WTC11 (cell line): ENCODE results near the gene PPM1L. TPM values are rescaled to one million over a fixed set of nuclear protein-coding genes. Genes with fewer than 3 reads are reported as not detected.

ENCODE experiments used
- ATAC-seq: fragments of 200-7000 bp; cut with Tn5 transposase; 2 replicates; pipeline ENCODE4 v1.10.0; 2021; ENCODE audit warnings: mild to moderate bottlenecking, moderate library complexity
- CTCF ChIA-PET: fragments of 300-600 bp; sonication (Branson Sonifier 250); formaldehyde crosslinking; loops from one replicate; lab custom pipeline; 2021; ENCODE audit warnings: antibody characterized with exemption; lab: Charles Lee
- POLR2A ChIA-PET: fragments of 350-600 bp; sonication (Branson Sonifier 250); formaldehyde crosslinking; loops from one replicate; lab custom pipeline; 2021; ENCODE audit warnings: antibody characterized with exemption; lab: Charles Lee
- DNase-seq: peaks from one replicate; pipeline ENCODE4 v3.0.0; 2021; ENCODE audit warnings: low spot score
- H3K27ac Mint-ChIP-seq: 2 replicates; pipeline ENCODE4 v1.8.0; 2021; ENCODE audit warnings: mixed read lengths
- H3K27me3 Mint-ChIP-seq: 2 replicates; pipeline ENCODE4 v1.8.0; 2021; ENCODE audit warnings: low read depth, mild to moderate bottlenecking, moderate library complexity, mixed read lengths
- H3K36me3 Mint-ChIP-seq: 2 replicates; pipeline ENCODE4 v1.8.0; 2021; ENCODE audit warnings: mixed read lengths
- H3K4me1 Mint-ChIP-seq: 2 replicates; pipeline ENCODE4 v1.8.0; 2022; ENCODE audit warnings: mixed read lengths
- H3K4me3 Mint-ChIP-seq: 2 replicates; pipeline ENCODE4 v1.8.0; 2021; ENCODE audit warnings: mild to moderate bottlenecking, moderate library complexity, mixed read lengths
- H3K9me3 Mint-ChIP-seq: 2 replicates; pipeline ENCODE4 v1.8.0; 2021; ENCODE audit warnings: mixed read lengths
- CREB1 ChIP-seq: sonication (generic); formaldehyde crosslinking; IDR thresholded peaks from 2 replicates; pipeline ENCODE4 v1.8.0; 2023; ENCODE audit warnings: mild to moderate bottlenecking, missing genetic modification reagents
- ERG ChIP-seq: fragments of 250-450 bp; sonication (Bioruptor Pico); IDR thresholded peaks from 2 replicates; pipeline ENCODE4 v1.8.0; 2021; ENCODE audit warnings: mild to moderate bottlenecking
- ESRRA ChIP-seq: sonication (generic); formaldehyde crosslinking; IDR thresholded peaks from 2 replicates; pipeline ENCODE4 v1.8.1; 2022; ENCODE audit warnings: mild to moderate bottlenecking, missing genetic modification reagents, borderline replicate concordance
- FOXK1 ChIP-seq: sonication (generic); formaldehyde crosslinking; IDR thresholded peaks from 2 replicates; pipeline ENCODE4 v1.8.0; 2022; ENCODE audit warnings: mild to moderate bottlenecking, moderate library complexity, missing genetic modification reagents
- MXD4 ChIP-seq: fragments of 250-450 bp; sonication (Bioruptor Pico); IDR thresholded peaks from 2 replicates; pipeline ENCODE4 v1.8.0; 2021; ENCODE audit warnings: mild to moderate bottlenecking, moderate library complexity, borderline replicate concordance
- SOX15 ChIP-seq: fragments of 250-450 bp; sonication (Bioruptor Pico); IDR thresholded peaks from 2 replicates; pipeline ENCODE4 v1.9.0; 2021; ENCODE audit warnings: mild to moderate bottlenecking
- SP1 ChIP-seq: sonication (generic); formaldehyde crosslinking; conservative IDR thresholded peaks from 2 replicates; pipeline ENCODE4 v1.8.1; 2022; ENCODE audit warnings: missing genetic modification reagents
- TCF7 ChIP-seq: sonication (generic); formaldehyde crosslinking; IDR thresholded peaks from 2 replicates; pipeline ENCODE4 v1.8.0; 2022; ENCODE audit warnings: mild to moderate bottlenecking, low read depth, missing genetic modification reagents, moderate library complexity
- ZNF121 ChIP-seq: sonication (generic); formaldehyde crosslinking; IDR thresholded peaks from 2 replicates; pipeline ENCODE4 v1.8.0; 2023; ENCODE audit warnings: missing genetic modification reagents
- ZNF396 ChIP-seq: fragments of 250-450 bp; sonication (Bioruptor Pico); IDR thresholded peaks from 2 replicates; pipeline ENCODE4 v1.8.0; 2021; ENCODE audit warnings: mild to moderate bottlenecking, moderate library complexity, borderline replicate concordance
- ZNF512 ChIP-seq: sonication (generic); formaldehyde crosslinking; IDR thresholded peaks from 2 replicates; pipeline ENCODE4 v1.8.1; 2022; ENCODE audit warnings: missing genetic modification reagents, borderline replicate concordance
- total RNA-seq: library from RNA; stranded (reverse); gene quantifications from 3 replicates; pipeline ENCODE4 v1.2.3, GENCODE V29; 2021
- TF ChIP-seq, protein P1 (sequence below): sonication (generic); formaldehyde crosslinking; IDR thresholded peaks from 2 replicates; pipeline ENCODE4 v1.8.1; 2023; ENCODE audit warnings: mild to moderate bottlenecking, missing genetic modification reagents, borderline replicate concordance
- TF ChIP-seq, protein P2 (sequence below): fragments of 250-450 bp; sonication (Bioruptor Pico); IDR thresholded peaks from 2 replicates; pipeline ENCODE4 v2.1.2; 2022; ENCODE audit warnings: mild to moderate bottlenecking, moderate library complexity
- TF ChIP-seq, protein P3 (sequence below): sonication (generic); formaldehyde crosslinking; IDR thresholded peaks from 2 replicates; pipeline ENCODE4 v1.8.1; 2022; ENCODE audit warnings: mild to moderate bottlenecking, missing genetic modification reagents, moderate library complexity, borderline replicate concordance
- TF ChIP-seq, protein P4 (sequence below): sonication (generic); formaldehyde crosslinking; IDR thresholded peaks from 2 replicates; pipeline ENCODE4 v1.8.1; 2023; ENCODE audit warnings: mild to moderate bottlenecking, missing genetic modification reagents, moderate library complexity
- TF ChIP-seq, protein P5 (sequence below): sonication (generic); formaldehyde crosslinking; IDR thresholded peaks from 2 replicates; pipeline ENCODE4 v1.8.0; 2023; ENCODE audit warnings: mild to moderate bottlenecking, missing genetic modification reagents
- TF ChIP-seq, protein P6 (sequence below): sonication (generic); formaldehyde crosslinking; IDR thresholded peaks from 2 replicates; pipeline ENCODE4 v1.8.1; 2023; ENCODE audit warnings: mild to moderate bottlenecking, missing genetic modification reagents

The PPM1L gene
- total RNA-seq, 1 experiment from 2014 or later = 18.1 TPM

DNA sequence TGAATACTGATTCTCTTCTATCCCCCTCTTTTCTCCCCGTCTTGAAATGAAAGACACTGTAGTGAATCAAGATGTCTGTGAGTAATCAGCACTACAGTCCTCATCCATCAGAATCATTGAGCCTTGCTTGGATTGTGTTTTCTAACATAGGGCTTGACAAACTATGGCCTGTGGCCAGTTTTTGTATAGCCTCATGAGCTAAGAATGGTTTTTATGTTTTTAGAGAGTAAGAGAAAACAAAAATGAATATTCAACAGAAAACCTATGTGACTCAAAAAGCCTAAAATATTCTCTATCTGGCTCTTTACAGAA, 55.2 kb downstream of the PPM1L start (continued):
- TF ChIP-seq, protein P1, sequence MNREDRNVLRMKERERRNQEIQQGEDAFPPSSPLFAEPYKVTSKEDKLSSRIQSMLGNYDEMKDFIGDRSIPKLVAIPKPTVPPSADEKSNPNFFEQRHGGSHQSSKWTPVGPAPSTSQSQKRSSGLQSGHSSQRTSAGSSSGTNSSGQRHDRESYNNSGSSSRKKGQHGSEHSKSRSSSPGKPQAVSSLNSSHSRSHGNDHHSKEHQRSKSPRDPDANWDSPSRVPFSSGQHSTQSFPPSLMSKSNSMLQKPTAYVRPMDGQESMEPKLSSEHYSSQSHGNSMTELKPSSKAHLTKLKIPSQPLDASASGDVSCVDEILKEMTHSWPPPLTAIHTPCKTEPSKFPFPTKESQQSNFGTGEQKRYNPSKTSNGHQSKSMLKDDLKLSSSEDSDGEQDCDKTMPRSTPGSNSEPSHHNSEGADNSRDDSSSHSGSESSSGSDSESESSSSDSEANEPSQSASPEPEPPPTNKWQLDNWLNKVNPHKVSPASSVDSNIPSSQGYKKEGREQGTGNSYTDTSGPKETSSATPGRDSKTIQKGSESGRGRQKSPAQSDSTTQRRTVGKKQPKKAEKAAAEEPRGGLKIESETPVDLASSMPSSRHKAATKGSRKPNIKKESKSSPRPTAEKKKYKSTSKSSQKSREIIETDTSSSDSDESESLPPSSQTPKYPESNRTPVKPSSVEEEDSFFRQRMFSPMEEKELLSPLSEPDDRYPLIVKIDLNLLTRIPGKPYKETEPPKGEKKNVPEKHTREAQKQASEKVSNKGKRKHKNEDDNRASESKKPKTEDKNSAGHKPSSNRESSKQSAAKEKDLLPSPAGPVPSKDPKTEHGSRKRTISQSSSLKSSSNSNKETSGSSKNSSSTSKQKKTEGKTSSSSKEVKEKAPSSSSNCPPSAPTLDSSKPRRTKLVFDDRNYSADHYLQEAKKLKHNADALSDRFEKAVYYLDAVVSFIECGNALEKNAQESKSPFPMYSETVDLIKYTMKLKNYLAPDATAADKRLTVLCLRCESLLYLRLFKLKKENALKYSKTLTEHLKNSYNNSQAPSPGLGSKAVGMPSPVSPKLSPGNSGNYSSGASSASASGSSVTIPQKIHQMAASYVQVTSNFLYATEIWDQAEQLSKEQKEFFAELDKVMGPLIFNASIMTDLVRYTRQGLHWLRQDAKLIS (CRISPR knock-in tag) = no peak
- TF ChIP-seq, protein P2, sequence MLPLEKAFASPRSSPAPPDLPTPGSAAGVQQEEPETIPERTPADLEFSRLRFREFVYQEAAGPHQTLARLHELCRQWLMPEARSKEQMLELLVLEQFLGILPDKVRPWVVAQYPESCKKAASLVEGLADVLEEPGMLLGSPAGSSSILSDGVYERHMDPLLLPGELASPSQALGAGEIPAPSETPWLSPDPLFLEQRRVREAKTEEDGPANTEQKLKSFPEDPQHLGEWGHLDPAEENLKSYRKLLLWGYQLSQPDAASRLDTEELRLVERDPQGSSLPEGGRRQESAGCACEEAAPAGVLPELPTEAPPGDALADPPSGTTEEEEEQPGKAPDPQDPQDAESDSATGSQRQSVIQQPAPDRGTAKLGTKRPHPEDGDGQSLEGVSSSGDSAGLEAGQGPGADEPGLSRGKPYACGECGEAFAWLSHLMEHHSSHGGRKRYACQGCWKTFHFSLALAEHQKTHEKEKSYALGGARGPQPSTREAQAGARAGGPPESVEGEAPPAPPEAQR (CRISPR knock-in tag) = no peak
- TF ChIP-seq FOXK1 (CRISPR knock-in tag) (no peak), ZNF512 (CRISPR knock-in tag) (no peak), CREB1 (CRISPR knock-in tag) (no peak)
- TF ChIP-seq, protein P3, sequence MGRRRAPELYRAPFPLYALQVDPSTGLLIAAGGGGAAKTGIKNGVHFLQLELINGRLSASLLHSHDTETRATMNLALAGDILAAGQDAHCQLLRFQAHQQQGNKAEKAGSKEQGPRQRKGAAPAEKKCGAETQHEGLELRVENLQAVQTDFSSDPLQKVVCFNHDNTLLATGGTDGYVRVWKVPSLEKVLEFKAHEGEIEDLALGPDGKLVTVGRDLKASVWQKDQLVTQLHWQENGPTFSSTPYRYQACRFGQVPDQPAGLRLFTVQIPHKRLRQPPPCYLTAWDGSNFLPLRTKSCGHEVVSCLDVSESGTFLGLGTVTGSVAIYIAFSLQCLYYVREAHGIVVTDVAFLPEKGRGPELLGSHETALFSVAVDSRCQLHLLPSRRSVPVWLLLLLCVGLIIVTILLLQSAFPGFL (CRISPR knock-in tag) = no peak

DNA sequence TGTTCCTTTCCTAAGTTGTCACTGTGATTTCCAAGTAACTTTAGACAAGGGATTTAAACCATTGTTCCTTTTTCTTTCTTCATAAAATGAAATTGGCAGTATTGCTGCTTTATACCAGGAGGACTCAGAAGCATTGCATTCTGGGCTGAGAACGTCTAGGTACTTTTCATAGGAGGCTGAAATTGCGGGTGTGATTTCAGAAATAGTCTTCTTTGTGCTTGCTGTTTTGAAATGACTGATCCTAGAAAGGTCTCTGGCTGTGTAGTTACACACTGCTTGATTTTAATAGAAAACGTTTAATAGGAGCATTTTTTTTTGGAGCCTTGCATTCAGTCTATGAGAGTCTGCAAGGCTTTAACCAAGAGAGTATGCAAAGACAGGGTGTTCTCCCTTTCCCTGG, 56.3 kb downstream of the PPM1L start:
- ATAC-seq = no peak
- Mint-ChIP-seq H3K4me1 (peaks cover 23% of the 10 kb centered on the region), H3K36me3 (no peaks in the 10 kb centered on the region), H3K4me3 (no peak overlapping the region), H3K9me3 (no peaks in the 10 kb centered on the region), H3K27me3 (no peaks in the 10 kb centered on the region; the same call in 1 of the 2 replicates), H3K27ac (no peak overlapping the region)
- POLR2A ChIA-PET = no interaction called here
- no peak for DNase-seq
- CTCF ChIA-PET = no interaction called here
- TF ChIP-seq SP1 (CRISPR knock-in tag) (no peak), ESRRA (CRISPR knock-in tag) (no peak), ZNF396 (no peak), MXD4 (CRISPR knock-in tag) (no peak), TCF7 (CRISPR knock-in tag) (no peak), ERG (CRISPR knock-in tag) (no peak), SOX15 (no peak), ZNF121 (no peak)
- TF ChIP-seq, protein P4, sequence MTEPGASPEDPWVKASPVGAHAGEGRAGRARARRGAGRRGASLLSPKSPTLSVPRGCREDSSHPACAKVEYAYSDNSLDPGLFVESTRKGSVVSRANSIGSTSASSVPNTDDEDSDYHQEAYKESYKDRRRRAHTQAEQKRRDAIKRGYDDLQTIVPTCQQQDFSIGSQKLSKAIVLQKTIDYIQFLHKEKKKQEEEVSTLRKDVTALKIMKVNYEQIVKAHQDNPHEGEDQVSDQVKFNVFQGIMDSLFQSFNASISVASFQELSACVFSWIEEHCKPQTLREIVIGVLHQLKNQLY (CRISPR knock-in tag) = no peak
- TF ChIP-seq, protein P5, sequence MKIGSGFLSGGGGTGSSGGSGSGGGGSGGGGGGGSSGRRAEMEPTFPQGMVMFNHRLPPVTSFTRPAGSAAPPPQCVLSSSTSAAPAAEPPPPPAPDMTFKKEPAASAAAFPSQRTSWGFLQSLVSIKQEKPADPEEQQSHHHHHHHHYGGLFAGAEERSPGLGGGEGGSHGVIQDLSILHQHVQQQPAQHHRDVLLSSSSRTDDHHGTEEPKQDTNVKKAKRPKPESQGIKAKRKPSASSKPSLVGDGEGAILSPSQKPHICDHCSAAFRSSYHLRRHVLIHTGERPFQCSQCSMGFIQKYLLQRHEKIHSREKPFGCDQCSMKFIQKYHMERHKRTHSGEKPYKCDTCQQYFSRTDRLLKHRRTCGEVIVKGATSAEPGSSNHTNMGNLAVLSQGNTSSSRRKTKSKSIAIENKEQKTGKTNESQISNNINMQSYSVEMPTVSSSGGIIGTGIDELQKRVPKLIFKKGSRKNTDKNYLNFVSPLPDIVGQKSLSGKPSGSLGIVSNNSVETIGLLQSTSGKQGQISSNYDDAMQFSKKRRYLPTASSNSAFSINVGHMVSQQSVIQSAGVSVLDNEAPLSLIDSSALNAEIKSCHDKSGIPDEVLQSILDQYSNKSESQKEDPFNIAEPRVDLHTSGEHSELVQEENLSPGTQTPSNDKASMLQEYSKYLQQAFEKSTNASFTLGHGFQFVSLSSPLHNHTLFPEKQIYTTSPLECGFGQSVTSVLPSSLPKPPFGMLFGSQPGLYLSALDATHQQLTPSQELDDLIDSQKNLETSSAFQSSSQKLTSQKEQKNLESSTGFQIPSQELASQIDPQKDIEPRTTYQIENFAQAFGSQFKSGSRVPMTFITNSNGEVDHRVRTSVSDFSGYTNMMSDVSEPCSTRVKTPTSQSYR (CRISPR knock-in tag) = no peak
- TF ChIP-seq, protein P6, sequence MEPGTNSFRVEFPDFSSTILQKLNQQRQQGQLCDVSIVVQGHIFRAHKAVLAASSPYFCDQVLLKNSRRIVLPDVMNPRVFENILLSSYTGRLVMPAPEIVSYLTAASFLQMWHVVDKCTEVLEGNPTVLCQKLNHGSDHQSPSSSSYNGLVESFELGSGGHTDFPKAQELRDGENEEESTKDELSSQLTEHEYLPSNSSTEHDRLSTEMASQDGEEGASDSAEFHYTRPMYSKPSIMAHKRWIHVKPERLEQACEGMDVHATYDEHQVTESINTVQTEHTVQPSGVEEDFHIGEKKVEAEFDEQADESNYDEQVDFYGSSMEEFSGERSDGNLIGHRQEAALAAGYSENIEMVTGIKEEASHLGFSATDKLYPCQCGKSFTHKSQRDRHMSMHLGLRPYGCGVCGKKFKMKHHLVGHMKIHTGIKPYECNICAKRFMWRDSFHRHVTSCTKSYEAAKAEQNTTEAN (CRISPR knock-in tag) = no peak
